Small intestine (tissue), 7 donors: ENCODE results near the gene CFD. TPM values are rescaled to one million over a fixed set of nuclear protein-coding genes. Genes with fewer than 3 reads are reported as not detected.
"Not testable (repeated sequence)": the region's sequence is repeated elsewhere in the genome, so short reads cannot be mapped to it uniquely, and the experiment has no call there.

Source experiments
- DNase-seq, 2 donors: peaks; one replicate each; pipeline versions ENCODE4 v3.0.0 to v3.0.0-alpha.2; 2013
- FAIRE-seq: peaks from 2 replicates; lab custom pipeline; 2012; peaks lifted over from hg19 to GRCh38; lab: Jason Lieb, UNC
- H3K27ac ChIP-seq, 3 donors: one replicate each; pipeline ENCODE4 v1.5.1; 2013; ENCODE audit warnings: low read length in 2 of 3, mild to moderate bottlenecking in 2 of 3, control low read depth in 1 of 3, inconsistent platforms in 1 of 3, low read depth in 1 of 3, moderate library complexity in 1 of 3
- H3K27me3 ChIP-seq, 3 donors: one replicate each; pipeline ENCODE4 v1.6.1; 2013; ENCODE audit warnings: low read length in 3 of 3, inconsistent platforms in 1 of 3; ENCODE audit not compliant: control insufficient read depth in 3 of 3, insufficient read depth in 3 of 3
- H3K36me3 ChIP-seq, 3 donors: one replicate each; pipeline ENCODE4 v1.6.1; 2013; ENCODE audit warnings: low read length in 3 of 3, inconsistent platforms in 1 of 3, low read depth in 1 of 3, mild to moderate bottlenecking in 1 of 3, moderate library complexity in 1 of 3; ENCODE audit not compliant: control insufficient read depth in 3 of 3, insufficient read depth in 2 of 3
- H3K4me1 ChIP-seq, 3 donors: one replicate each; pipeline ENCODE4 v1.6.1; 2013; ENCODE audit warnings: low read length in 2 of 3, inconsistent platforms in 1 of 3, low read depth in 1 of 3, mild to moderate bottlenecking in 1 of 3, moderate library complexity in 1 of 3; ENCODE audit not compliant: control insufficient read depth in 3 of 3, insufficient read depth in 2 of 3
- H3K4me3 ChIP-seq, 3 donors: one replicate each; pipeline ENCODE4 v1.5.1; 2013; ENCODE audit warnings: low read length in 3 of 3, control low read depth in 1 of 3, inconsistent platforms in 1 of 3, low read depth in 1 of 3, mild to moderate bottlenecking in 1 of 3, moderate library complexity in 1 of 3
- H3K9me3 ChIP-seq, 2 donors: one replicate each; pipeline ENCODE4 v1.6.1; 2013; ENCODE audit warnings: low read depth in 1 of 2, low read length in 1 of 2; ENCODE audit not compliant: control insufficient read depth in 2 of 2, insufficient read depth in 1 of 2
- WGBS, 3 donors: extraction: QIAGEN DNeasy Blood & Tissue Kit; methylation state at CpG; one replicate each; pipeline ENCODE4 v1.1.7; 2013; 5-methylcytosine and 5-hydroxymethylcytosine counted together
- polyA plus RNA-seq, 4 donors: library from polyadenylated mRNA; stranded (reverse) in 3 of 4; unstranded in 1 of 4; fragments of 200-250 nt in 3 of 4; fragments of 120-200 nt in 1 of 4; gene quantifications; one replicate each; pipeline versions ENCODE4 v1.2.1 to v1.2.3, GENCODE V29; 2013
- donor health status: healthy with polysubstance abuse.
- donor health status: control.
- donor health status: control.
- donor health status: Bipolar disorder and iron deficiency.
- donor health status: healthy.

The CFD gene
- polyA plus RNA-seq, 4 donors = 3.8 to 601 (median 20.8) TPM

- FAIRE-seq (no peak), DNase-seq (no peak)
- WGBS, 3 donors = 94 to 96% (median 96%) methylated on average over 28 of the region's 28 CpGs
- peaks cover 4 to 79% (median 6%) of the 10 kb centered on the region in 3 donors for H3K36me3 ChIP-seq
- H3K4me3 ChIP-seq = no peak overlapping the region
- no peaks in the 10 kb centered on the region for H3K9me3 ChIP-seq
- H3K4me1 ChIP-seq = peaks cover 0 to 3% (median 0%) of the 10 kb centered on the region in 3 donors
- no peak overlapping the region for H3K27ac ChIP-seq
- H3K27me3 ChIP-seq = no peaks in the 10 kb centered on the region
Observed at GRCh38 chr19:875265-875879, 15.9 kb downstream of the CFD start.

GRCh38 chr19:876089-876488 lies 16.6 kb downstream of the CFD start:
- 77 to 83% (median 82%) methylated on average over 18 of the region's 18 CpGs for WGBS, 3 donors
- DNase-seq (no peak), FAIRE-seq (no peak)
- H3K36me3 ChIP-seq = peaks cover 6 to 79% (median 7%) of the 10 kb centered on the region in 3 donors
- H3K27ac ChIP-seq = no peak overlapping the region
- H3K27me3 ChIP-seq = no peaks in the 10 kb centered on the region
- H3K9me3 ChIP-seq = no peaks in the 10 kb centered on the region
- H3K4me1 ChIP-seq = peaks cover 0 to 3% (median 0%) of the 10 kb centered on the region in 3 donors
- H3K4me3 ChIP-seq = no peak overlapping the region

- H3K4me1 ChIP-seq = peaks cover 0 to 3% (median 0%) of the 10 kb centered on the region in 3 donors
- 86 to 87% (median 87%) methylated on average over 22 to 29 of the region's 29 CpGs for WGBS, 3 donors
- no peak overlapping the region for H3K4me3 ChIP-seq
- DNase-seq (no peak), FAIRE-seq (no peak)
- peaks cover 8 to 81% (median 12%) of the 10 kb centered on the region in 3 donors for H3K36me3 ChIP-seq
- no peaks in the 10 kb centered on the region for H3K9me3 ChIP-seq
- H3K27ac ChIP-seq = no peak overlapping the region
- no peaks in the 10 kb centered on the region for H3K27me3 ChIP-seq
Observed at GRCh38 chr19:876780-877314, 17.4 kb downstream of the CFD start.

GRCh38 chr19:877992-878660 lies 18.7 kb downstream of the CFD start:
- WGBS, 3 donors = 89 to 92% (median 92%) methylated on average over 19 to 23 of the region's 23 CpGs
- not testable (repeated sequence) for FAIRE-seq, DNase-seq, H3K9me3 ChIP-seq, H3K27me3 ChIP-seq, H3K27ac ChIP-seq, H3K4me1 ChIP-seq, H3K4me3 ChIP-seq
- peaks cover 8 to 86% (median 12%) of the 10 kb centered on the region in 3 donors for H3K36me3 ChIP-seq

- H3K4me3 ChIP-seq, H3K27me3 ChIP-seq, H3K27ac ChIP-seq, DNase-seq, H3K4me1 ChIP-seq, FAIRE-seq, H3K9me3 ChIP-seq: not testable (repeated sequence)
- WGBS, 3 donors = 87 to 91% (median 88%) methylated on average over 21 to 24 of the region's 24 CpGs
- H3K36me3 ChIP-seq = peaks cover 6 to 87% (median 12%) of the 10 kb centered on the region in 3 donors
Observed at GRCh38 chr19:878751-879561, 19.5 kb downstream of the CFD start.

DNA sequence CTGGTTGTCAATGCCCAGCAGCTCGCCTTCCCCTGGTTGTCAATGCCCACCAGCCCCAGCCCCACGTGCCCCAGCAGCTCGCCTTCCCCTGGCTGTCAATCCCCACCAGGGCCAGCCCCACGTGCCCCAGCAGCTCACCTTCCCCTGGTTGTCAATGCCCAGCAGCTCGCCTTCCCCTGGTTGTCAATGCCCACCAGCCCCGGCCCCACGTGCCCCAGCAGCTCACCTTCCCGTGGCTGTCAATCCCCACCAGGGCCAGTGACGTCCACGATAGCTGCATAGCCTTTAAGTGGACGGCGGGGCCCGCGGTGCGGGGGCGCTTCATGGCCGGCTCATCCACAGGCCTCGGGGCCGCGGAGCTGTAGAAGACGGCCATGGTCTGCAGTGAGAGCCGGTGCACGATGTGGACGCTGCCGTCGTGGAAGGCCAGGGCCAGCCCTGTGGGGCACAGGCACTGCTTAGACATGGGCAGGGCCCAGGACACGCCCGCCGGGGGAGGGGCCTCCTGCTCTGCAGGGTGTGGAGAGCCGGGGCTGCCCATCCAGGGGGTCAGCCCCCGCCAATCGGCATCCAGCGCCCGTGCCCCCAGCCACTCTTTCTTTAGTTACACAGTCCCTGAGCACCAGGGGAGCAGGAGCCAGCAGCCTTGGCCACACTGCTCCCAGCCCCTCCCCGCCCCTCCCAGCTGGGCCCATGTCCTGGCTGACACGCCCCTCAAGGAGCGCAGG lies 20.4 kb downstream of the CFD start:
- peaks cover 4 to 87% (median 12%) of the 10 kb centered on the region in 3 donors for H3K36me3 ChIP-seq
- no peak for DNase-seq

GRCh38 chr19:881385-882071 lies 22.1 kb downstream of the CFD start:
- no peaks in the 10 kb centered on the region for H3K9me3 ChIP-seq
- FAIRE-seq = no peak
- H3K27me3 ChIP-seq = no peaks in the 10 kb centered on the region
- H3K4me1 ChIP-seq = no peaks in the 10 kb centered on the region
- WGBS, 3 donors = 98 to 99% (median 98%) methylated on average over 34 of the region's 34 CpGs
- no peak overlapping the region for H3K4me3 ChIP-seq
- no peak overlapping the region for H3K27ac ChIP-seq
- DNase-seq = no peak
- H3K36me3 ChIP-seq = peaks cover 5 to 87% (median 15%) of the 10 kb centered on the region in 3 donors

More for the DNA sequence above, 20.4 kb downstream of the CFD start:
- 88 to 91% (median 88%) methylated on average over 32 to 37 of the region's 37 CpGs for WGBS, 3 donors
- Histone ChIP-seq H3K4me3 (no peak overlapping the region), H3K27ac (no peak overlapping the region), H3K4me1 (no peaks in the 10 kb centered on the region), H3K9me3 (no peaks in the 10 kb centered on the region), H3K27me3 (no peaks in the 10 kb centered on the region)
- FAIRE-seq = no peak
